ENCODE results near the gene NSMCE4A. TPM values are rescaled to one million over a fixed set of nuclear protein-coding genes. Genes with fewer than 3 reads are reported as not detected.
"Not testable (repeated sequence)": the region's sequence is repeated elsewhere in the genome, so short reads cannot be mapped to it uniquely, and the experiment has no call there.

Gene NSMCE4A, protein sequence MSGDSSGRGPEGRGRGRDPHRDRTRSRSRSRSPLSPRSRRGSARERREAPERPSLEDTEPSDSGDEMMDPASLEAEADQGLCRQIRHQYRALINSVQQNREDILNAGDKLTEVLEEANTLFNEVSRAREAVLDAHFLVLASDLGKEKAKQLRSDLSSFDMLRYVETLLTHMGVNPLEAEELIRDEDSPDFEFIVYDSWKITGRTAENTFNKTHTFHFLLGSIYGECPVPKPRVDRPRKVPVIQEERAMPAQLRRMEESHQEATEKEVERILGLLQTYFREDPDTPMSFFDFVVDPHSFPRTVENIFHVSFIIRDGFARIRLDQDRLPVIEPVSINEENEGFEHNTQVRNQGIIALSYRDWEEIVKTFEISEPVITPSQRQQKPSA
- total RNA-seq = 10 to 100 TPM; 41.2 to 48.0 TPM
- long read RNA-seq, donor 1, transcript NSMCE4A-202 (11 exons, 1,394 nt) = major isoform, 16 of 27 reads
- long read RNA-seq, donor 1, partial matches to known transcripts = 4 of 27 reads
- long read RNA-seq, donor 1, other reads (novel, unspliced or antisense) = 6 of 27 reads
- long read RNA-seq, donor 2, transcript NSMCE4A-202 (11 exons, 1,394 nt) = major isoform, 124 of 155 reads
- long read RNA-seq, donor 2, partial matches to known transcripts = 4 of 155 reads
- long read RNA-seq, donor 2, other reads (novel, unspliced or antisense) = 27 of 155 reads

DNA sequence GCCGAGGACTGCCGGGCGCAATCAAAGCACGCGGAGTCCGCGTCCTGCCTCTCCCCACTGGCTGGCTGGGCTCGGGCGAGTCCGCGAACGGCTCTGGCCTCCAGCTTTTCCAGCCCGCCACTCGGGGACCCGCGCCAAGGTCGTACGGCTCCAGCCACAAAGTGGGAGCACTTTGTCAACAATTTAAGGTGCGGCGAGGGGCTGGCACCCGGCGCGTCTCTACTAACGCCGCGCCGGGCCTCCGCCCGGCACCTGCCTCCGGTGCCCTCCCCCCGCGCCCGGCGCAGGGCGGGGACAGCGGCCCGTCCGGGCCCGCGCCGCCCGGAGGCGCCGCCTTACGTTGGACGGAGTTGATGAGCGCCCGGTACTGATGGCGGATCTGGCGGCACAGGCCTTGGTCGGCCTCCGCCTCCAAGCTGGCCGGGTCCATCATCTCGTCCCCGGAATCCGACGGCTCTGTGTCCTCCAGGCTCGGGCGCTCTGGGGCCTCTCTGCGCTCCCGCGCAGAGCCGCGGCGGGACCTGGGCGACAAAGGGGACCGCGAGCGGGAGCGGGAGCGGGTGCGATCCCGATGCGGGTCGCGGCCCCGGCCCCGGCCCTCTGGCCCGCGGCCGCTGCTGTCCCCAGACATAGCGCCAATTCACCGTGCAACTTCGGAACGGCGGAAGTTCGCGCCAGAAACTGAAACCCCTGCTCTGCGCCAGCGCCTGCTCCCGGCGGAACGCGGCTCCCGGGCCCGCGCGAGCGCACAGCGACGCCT lies at the start of gene NSMCE4A:
TSS of gene NSMCE4A (minus strand) at position 683 of the 760 bp plus-strand sequence. CDS start at position 631, 52 bp downstream.
- intact Hi-C loops (cut with DNase I) = loop anchor here in 1 of 2 donors (5.0 kb wide), 1 partner anchor 47 kb away; the partner anchor contains the start of gene ATE1
- DNase-seq (ENCODE audit: low spot score) = peak; percentile 94

DNA sequence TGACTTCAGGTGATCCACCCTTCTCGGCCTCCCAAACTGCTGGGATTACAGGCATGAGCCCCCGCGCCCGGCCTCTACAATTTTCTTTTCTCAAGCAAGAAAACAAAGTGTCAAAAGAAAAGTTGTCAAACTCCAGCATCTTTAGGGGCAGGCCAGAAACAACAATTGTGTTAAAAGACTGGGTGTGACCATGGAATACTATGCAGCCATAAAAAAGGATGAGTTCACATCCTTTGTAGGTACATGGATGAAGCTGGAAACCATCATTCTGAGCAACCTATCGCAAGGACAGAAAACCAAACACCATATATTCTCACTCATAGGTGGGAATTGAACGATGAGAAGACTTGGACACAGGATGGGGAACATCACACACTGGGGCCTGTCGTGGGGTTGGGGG lies 48.2 kb upstream of the NSMCE4A start:
- DNase-seq (ENCODE audit: low spot score) = not testable (repeated sequence)
- intact Hi-C loops (cut with DNase I) = loop anchor here in 1 of 2 donors (5.0 kb wide), 1 partner anchor 994 kb away; no protein-coding TSS in a partner anchor

DNA sequence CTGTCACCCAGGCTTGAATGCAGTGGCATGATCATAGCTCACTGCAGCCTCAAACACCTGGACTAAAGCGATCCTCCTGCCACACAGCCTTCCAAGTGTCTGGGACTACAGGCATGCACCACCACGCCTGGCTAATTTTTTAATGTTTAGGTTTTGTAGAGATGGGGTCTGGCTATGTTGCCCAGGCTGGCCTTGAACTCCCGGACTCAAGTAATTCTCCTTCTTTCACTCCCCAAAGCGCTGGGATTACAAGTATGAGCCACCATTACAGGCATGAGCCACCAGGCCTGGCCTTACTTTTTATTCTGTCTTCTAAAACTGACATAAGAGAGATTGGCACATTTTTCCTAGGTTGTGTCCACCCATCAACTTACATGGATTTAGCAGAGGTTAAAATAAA lies 47.3 kb upstream of the NSMCE4A start:
- intact Hi-C loops (cut with DNase I) = loop anchor here in 1 of 2 donors (5.0 kb wide), 1 partner anchor 995 kb away; no protein-coding TSS in a partner anchor
- no peak for DNase-seq (ENCODE audit: low spot score)

DNA sequence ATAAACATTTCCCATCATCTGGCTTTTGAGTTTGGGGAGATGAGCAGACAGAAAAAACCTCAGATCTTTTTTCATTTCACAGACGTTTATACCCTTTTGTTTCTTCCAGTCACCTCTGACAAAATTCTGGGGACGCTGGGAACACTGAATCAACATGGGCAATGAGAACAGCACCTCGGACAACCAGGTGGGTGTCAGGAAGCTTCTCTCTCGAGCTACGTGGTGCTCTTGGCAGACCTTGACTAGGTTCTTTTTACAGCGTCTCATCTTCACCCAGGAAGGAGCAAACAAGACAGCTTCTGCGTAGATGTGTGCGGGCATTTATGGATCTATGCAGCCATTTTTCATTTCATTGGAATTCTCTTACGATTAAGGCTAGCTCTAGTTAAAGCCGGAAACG lies 46.8 kb upstream of the NSMCE4A start:
- intact Hi-C loops (cut with DNase I) = loop anchor here in 1 of 2 donors (5.0 kb wide), 1 partner anchor 995 kb away; no protein-coding TSS in a partner anchor
- no peak for DNase-seq (ENCODE audit: low spot score)

DNA sequence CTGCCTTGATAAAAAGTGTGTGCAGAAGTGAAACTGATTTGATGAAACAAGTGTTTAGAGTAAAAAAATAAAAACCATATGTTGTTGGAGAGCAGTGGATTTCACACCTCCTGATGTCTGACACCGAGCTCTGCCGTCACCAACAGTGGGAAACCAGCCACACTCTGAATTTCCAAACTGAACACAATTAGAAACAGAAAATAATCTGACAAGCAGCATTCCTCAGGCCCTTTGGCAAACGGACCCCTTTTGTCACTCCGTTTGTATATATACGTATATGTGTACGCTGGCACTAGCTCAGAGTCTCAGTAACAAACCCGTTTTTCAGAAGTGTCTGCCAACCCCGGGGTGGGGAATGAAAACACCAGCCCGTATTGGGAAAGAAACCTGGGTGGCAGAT lies 46.4 kb upstream of the NSMCE4A start:
- DNase-seq (ENCODE audit: low spot score) = no peak
- intact Hi-C loops (cut with DNase I) = loop anchor here in 1 of 2 donors (5.0 kb wide), 1 partner anchor 996 kb away; no protein-coding TSS in a partner anchor

DNA sequence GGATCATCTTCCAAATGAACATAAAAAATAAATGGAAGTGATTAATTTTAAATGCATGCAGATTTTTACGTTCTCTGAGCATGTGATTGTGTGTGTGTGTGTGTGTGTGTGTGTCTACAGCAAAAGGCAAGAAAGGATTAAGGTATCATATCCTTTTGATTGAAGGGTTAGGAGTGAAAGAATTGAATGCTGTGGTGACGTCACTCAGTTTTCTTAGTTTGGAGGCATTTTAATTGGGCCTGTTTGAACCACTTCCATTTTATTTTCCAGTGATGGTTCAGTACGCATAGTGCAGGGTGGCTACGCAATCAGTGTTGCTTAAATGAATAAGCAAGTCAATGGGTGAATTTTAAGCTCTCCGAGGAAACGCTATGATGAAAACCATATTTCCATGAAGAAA lies 45.2 kb upstream of the NSMCE4A start:
- no peak for DNase-seq (ENCODE audit: low spot score)
- intact Hi-C loops (cut with DNase I) = loop anchor here in 1 of 2 donors (5.0 kb wide), 1 partner anchor 997 kb away; no protein-coding TSS in a partner anchor

DNA sequence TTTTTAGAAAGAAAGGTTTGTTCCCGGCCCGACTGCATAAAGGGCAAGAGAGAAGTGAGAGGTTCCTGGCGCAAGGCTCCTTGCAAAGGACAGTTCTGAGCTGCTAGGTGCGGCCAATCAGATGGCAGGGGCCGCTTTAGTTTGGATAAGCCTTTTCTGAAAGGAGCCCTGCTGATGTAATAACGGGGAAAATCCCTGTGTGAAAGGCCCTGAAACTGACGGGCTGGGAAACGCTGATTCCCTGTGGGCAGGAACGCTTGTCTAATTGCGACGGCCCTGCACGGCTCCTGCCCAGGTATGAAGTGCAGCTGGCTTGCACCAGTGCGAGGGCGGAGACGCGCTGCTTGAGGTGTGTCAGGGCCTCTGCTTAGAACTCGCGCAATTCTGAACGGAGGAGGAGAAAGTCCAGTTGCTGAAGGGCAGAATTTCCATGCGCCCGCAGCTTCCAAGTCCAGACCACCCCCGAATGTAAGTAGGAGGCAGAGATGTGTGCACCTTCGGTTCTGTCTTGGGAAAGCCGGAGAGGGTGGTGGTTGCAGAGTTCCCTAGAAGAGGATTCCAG lies 44.5 kb upstream of the NSMCE4A start:
- intact Hi-C loops (cut with DNase I) = no loop called here
- no peak for DNase-seq (ENCODE audit: low spot score)

DNA sequence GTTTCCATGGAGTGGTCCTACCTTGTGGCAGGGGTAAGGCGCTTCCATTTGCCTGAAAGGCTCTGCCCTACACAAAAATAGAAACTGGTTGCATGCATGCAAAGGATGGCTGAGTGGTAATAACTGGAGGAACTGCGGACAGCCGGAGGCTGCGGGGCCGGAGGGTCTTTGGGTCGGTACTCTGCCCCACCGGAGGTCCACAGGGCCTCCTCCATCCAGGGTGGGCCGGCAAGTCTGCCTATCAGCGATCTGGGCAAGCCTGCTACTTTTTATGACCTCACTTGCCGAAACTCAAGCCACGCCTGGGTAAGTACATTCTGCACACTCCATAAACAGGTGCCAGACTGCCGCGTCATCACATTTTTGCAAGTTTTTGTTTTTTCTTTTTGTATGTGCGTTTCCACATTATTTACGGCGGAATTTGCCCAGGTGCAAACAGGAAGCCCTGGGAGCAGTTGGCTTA lies 44.0 kb upstream of the NSMCE4A start:
- intact Hi-C loops (cut with DNase I) = no loop called here
- no peak for DNase-seq (ENCODE audit: low spot score)

DNA sequence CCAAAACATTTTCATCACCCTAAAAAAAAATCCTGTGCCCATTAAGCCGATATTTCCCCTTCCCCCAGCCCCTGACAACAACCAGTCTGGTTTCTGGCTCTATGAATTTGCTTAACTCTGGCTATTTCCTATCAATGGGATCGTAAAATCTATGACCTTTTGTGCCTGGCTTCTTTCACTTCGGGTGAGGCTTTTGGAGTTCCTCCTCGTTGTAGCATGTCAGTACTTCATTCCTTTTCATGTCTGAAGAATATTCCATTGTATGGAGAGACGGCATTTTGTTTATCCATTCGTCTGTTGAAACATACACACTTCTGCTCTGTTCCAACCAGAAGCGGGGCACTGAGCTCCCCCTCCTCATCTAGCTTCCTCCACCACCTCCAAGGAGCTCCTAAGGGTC lies 43.5 kb upstream of the NSMCE4A start:
- intact Hi-C loops (cut with DNase I) = no loop called here
- no peak for DNase-seq (ENCODE audit: low spot score)

DNA sequence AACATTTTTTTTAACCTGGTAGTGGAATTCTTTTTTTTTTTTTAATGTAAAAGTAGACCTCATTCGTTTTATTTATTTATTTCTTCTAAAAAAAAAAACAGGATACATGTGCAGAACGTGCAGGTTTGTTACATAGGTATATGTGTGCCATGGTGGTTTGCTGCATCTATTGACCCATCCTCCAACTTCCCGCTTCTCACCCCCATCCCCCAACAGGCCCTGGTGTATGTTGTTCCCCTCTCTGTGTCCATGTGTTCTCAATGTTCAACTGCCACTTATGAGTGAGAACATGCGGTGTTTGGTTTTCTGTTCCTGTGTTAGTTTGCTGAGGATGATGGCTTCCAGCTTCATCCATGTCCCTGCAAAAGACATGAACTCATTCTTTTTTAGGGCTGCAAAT lies 42.9 kb upstream of the NSMCE4A start:
- DNase-seq (ENCODE audit: low spot score); intact Hi-C loops (cut with DNase I): not testable (repeated sequence)

DNA sequence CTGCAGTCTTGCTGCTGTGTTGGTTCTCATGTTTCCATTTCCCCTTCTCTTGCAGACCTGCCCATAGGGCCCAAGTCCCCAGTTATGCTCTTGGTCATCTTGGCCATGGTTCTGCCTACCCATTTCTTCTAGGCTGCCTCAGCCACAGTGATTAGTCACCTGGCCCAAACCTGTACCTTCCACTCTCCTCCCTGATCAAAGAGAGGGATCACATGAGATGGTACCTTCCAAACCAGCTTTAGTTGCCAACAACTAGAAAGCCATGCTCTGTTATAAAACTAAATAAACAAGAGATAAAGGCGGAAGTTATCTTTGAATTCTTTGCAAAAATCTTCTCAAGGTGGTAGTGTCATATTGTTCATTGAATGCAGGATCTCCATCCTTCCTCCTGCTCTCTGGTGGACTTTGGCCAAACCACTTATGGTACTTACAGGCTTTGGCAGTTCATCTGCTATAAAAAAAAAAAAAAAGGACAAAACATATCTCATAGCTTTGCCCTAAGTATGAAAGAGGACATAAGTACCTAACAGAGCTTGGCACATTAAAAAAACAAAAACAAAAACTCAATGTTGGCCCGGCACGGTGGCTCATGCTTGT lies 39.7 kb upstream of the NSMCE4A start:
- no peak for DNase-seq (ENCODE audit: low spot score)
- intact Hi-C loops (cut with DNase I) = no loop called here

DNA sequence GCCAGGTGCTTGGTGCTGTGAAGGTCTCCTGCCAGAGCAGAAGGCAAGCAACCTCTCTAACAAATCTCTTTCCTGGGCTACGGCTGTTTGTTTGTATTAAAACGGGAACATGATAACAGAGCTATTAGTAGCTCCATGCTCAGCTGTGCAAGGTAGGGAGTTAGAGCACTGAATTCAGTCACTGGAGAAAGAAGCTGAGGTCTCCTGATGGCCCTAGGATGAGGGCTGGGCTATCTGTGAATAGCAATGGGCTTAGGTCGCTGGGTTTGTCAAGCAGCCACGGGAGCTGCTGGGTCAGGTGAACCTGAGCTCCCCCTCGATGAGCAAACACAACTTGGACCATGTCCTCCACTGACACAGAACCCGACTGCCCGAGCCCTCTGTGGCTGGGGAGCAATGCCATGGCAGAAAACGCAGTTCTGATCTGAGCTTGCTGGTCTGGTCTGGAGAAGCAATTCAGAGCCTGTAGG lies 38.3 kb upstream of the NSMCE4A start:
- no peak for DNase-seq (ENCODE audit: low spot score)
- intact Hi-C loops (cut with DNase I) = no loop called here

DNA sequence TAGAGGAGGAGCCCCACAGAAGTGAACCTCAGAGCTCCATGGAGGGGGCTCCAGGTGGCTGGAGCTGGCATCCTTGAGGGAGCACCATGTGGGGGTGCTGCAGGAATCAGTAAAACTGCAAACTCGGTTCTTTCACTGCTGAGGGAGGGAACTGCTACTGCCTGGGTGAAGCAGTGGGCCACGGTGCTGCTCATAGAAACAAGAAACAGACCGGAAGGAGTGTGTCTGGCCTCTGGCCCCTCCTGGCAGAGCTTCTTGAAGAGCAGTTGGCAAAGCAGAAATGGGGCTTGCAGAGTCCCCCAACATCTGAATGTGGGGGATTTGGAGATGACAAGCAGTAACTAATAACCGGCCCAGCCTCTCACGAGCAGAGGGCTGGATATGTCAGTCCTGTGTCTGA lies 37.7 kb upstream of the NSMCE4A start:
- intact Hi-C loops (cut with DNase I) = no loop called here
- DNase-seq (ENCODE audit: low spot score) = no peak

DNA sequence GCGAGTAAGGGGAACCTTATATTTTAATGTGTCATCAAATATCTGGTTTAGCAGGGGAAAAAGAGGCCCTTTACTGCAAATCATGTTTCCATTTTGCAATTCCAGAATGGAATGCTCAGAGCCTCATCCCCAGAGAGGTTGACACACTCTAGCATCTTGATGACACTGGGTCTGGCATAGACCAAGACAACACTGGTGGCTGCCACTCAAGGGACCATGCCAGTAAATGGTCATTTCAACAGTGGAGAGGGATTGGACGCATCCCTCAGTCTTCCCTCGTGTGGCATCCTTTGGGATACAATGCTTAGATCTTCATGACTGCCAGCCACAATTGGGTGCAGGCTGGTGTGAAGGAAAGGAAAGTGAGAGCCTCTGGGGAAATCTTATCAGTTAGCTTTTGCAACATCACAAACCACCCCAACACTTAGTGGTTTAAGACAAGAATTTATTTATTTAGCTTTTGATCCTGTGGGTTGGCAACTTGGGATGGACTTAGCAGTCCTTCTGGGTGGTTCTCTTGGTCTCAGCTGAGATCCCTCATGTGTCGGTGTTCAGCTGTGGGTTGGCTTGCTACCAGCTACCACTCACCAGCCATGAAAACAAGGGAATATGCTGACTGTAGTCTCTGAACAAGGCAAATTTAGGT lies 35.5 kb upstream of the NSMCE4A start:
- DNase-seq (ENCODE audit: low spot score) = no peak
- intact Hi-C loops (cut with DNase I) = no loop called here

DNA sequence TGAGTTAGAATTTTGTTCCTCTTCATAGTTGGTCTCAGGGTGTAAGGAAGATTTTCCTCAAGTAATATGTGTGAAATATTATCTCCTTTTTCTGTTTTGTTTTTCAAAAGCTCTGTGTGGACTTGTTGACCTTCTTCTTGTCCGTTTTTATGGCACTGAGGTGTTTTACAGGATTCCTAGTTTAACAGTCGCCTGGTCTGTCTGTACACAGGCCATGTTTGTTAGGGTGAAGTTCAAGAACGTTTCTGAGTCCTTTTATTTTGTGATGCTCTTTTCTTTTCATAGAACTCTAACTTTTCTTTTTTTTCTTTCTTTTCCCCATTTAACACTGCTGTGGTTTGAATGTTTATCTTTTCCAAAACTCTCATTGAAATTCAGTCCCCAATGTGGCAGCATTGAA lies 32.4 kb upstream of the NSMCE4A start:
- DNase-seq (ENCODE audit: low spot score) = no peak
- intact Hi-C loops (cut with DNase I) = no loop called here

DNA sequence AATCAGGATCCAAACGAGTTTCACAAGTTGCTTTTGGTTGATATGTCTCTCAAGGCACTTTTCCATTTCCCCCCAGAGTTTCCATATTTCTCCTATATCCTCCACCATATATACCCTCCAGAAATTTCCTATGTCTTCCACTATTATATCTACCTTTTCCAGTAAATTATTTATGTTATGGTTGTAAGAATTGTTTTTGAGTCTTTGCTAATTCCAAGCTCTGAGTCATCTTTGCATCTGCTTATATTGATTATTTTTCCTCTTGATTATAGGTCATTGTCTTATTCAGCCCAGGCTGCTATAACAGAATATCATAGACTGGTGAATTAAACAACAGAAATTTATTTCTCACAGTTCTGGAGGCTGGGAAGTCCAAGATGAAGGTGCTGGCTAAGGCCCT lies 26.7 kb upstream of the NSMCE4A start:
- intact Hi-C loops (cut with DNase I) = no loop called here
- DNase-seq (ENCODE audit: low spot score) = no peak

DNA sequence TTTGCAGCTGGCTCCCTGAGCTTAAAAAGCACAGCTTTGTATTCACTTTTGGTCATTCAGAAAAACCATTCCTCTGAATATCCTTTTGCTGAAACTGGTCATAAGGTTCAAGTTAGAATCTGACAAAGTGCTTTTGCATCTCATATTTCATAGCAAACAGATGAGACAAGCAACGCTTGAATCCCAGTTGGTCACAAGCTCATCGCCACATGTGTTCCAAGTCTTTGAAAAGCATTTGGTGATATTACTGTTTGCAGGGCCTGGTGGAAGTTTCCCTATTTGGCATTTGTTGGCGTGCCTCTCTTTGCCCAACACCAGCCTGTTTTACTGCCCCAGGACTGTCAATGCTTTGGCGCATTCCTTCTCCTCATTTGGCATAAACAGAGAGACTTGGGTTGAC lies 24.3 kb upstream of the NSMCE4A start:
- intact Hi-C loops (cut with DNase I) = no loop called here
- DNase-seq (ENCODE audit: low spot score) = no peak

DNA sequence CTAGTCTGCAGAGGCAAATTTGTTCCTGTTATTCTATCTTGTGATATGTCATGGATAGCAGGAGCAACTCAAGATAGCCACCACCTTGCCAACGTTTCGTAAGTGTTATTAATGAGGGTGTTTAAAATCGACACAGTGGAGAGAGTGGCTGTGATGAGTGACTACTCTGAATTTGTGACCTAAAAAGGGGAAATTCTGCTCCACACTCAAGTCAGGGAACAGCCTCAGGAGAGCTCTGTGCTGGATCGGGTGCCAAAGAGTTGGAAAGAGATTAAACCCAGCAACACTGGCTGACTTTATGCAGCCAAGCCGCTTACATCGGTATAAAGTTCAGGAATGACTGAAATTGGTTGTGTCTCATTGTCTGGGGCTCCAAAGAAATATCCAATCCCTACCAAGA lies 23.4 kb upstream of the NSMCE4A start:
- intact Hi-C loops (cut with DNase I) = no loop called here
- no peak for DNase-seq (ENCODE audit: low spot score)

Data from posterior vena cava (tissue), 2 donors.